Epithelial cell of prostate (primary cell): ENCODE results near the gene CCDC54.

Experiments used
- DNase-seq: peaks from one replicate; pipeline ENCODE4 v3.0.0-alpha.2; 2011; ENCODE audit warnings: low read depth, low spot score
- H3K27ac ChIP-seq: fragments of 450-650 bp; 2 replicates; pipeline ENCODE4 v1.5.1; 2017; ENCODE audit warnings: mild to moderate bottlenecking

Gene CCDC54

GRCh38 chr3:107426223-107426622 lies 49.0 kb downstream of the CCDC54 start:
- DNase-seq = no peak
- H3K27ac ChIP-seq = no peak overlapping the region
